Measurements from ENCODE around the gene DYSF. TPM values are rescaled to one million over a fixed set of nuclear protein-coding genes. Genes with fewer than 3 reads are reported as not detected.

Gene DYSF
- total RNA-seq, 1 experiment from 2014 or later: 0.89 TPM

- no peaks in the 10 kb centered on the region for H3K79me2 ChIP-seq (ENCODE audit: insufficient read depth, low read length)
- no peaks in the 10 kb centered on the region for H3K36me3 ChIP-seq (ENCODE audit: control insufficient read depth in 1 of 2, insufficient read depth in 2 of 2, low read length in 2 of 2)
- BruUV-seq (replicated peaks): no TSS peak
- H3K4me1 ChIP-seq (ENCODE audit: control insufficient read depth in 1 of 2, insufficient read depth in 2 of 2, low read length in 2 of 2): peaks cover 0 to 17% of the 10 kb centered on the region in 2 experiments; a peak in 2 of 4 replicates
- H3K27me3 ChIP-seq (ENCODE audit: insufficient read depth, low read length): no peaks in the 10 kb centered on the region
- H3K9ac ChIP-seq (ENCODE audit: low read length): no peak overlapping the region
- intact Hi-C loops (cut with micrococcal nuclease): no loop called here
- no peak for DNase-seq (ENCODE audit: low read depth, low spot score)
- ChIA-PET RAD21 (ENCODE audit: low non-redundant PET in 1 of 2, low total read pairs in 2 of 2, uncharacterized antibody in 2 of 2, unreplicated experiment in 2 of 2) (no interaction called here), CTCF (no interaction called here), POLR2A (no interaction called here)
- H3K4me2 ChIP-seq (ENCODE audit: low read length): no peak overlapping the region
- H3K9me2 ChIP-seq (ENCODE audit: insufficient read depth): no peaks in the 10 kb centered on the region
- no peak for TF ChIP-seq EGR1 (IDR thresholded peaks at IDR 0.05; ENCODE audit: low read depth)
- TF ChIP-seq EZH2 (IDR thresholded peaks at IDR 0.05): no peak
- no peak for TF ChIP-seq CTCF (IDR thresholded peaks at IDR 0.05 in 2 of 3, conservative IDR thresholded peaks at IDR 0.05 in 1 of 3; ENCODE audit: borderline replicate concordance in 1 of 3, insufficient read depth in 1 of 3, low read depth in 2 of 3, low read length in 2 of 3)
- TF ChIP-seq ZNF274 (IDR thresholded peaks at IDR 0.05; ENCODE audit: low read depth, low read length): no peak
- no peak for TF ChIP-seq ELF1 (IDR thresholded peaks at IDR 0.05; ENCODE audit: borderline replicate concordance, low read depth)
- TF ChIP-seq EZH2phosphoT487 (IDR thresholded peaks at IDR 0.05; ENCODE audit: borderline replicate concordance): no peak
- TF ChIP-seq ZBTB33 (IDR thresholded peaks at IDR 0.05; ENCODE audit: extremely low read depth, insufficient replicate concordance, low read length): no peak
- no peak for TF ChIP-seq SIN3A (IDR thresholded peaks at IDR 0.05; ENCODE audit: low read depth)
- no peak for TF ChIP-seq SP1 (IDR thresholded peaks at IDR 0.05; ENCODE audit: low read depth)
- no peak for TF ChIP-seq MAX (IDR thresholded peaks at IDR 0.05)
- no peak for TF ChIP-seq ATF3 (IDR thresholded peaks at IDR 0.05)
- TF ChIP-seq RAD21 (IDR thresholded peaks at IDR 0.05; ENCODE audit: low read depth): no peak
- TF ChIP-seq POLR2AphosphoS5 (IDR thresholded peaks at IDR 0.05; ENCODE audit: low read depth, low read length): no peak
- no peak overlapping the region for H3K27ac ChIP-seq (ENCODE audit: low read depth, low read length)
- H3K9me3 ChIP-seq (ENCODE audit: control insufficient read depth in 1 of 2, insufficient read depth in 1 of 2, low read depth in 1 of 2, low read length in 2 of 2): no peaks in the 10 kb centered on the region
- H4K20me1 ChIP-seq (ENCODE audit: insufficient read depth): no peaks in the 10 kb centered on the region
- no peak overlapping the region for H2AFZ ChIP-seq (ENCODE audit: low read depth, low read length, poor library complexity, severe bottlenecking)
- no peak for ATAC-seq
- no peak overlapping the region for H3K4me3 ChIP-seq (replicated peaks in 1 of 2; ENCODE audit: low read depth in 1 of 2, low read length in 2 of 2)
Measured at GRCh38 chr2:71559080-71559827, 105.9 kb downstream of the DYSF start.
